CD8-positive, alpha-beta memory T cell (primary cell): ENCODE measurements around the gene NEDD4L. TPM values are rescaled to one million over a fixed set of nuclear protein-coding genes. Genes with fewer than 3 reads are reported as not detected.

Experiments
- CTCF ChIA-PET: fragments of 350-600 bp; sonication (Branson Sonifier 250); formaldehyde crosslinking; loops from one replicate; lab custom pipeline; 2021; ENCODE audit warnings: antibody characterized with exemption; lab: Charles Lee
- POLR2A ChIA-PET: fragments of 350-600 bp; sonication (Branson Sonifier 250); formaldehyde crosslinking; loops from one replicate; lab custom pipeline; 2021; ENCODE audit warnings: antibody characterized with exemption; lab: Charles Lee
- DNase-seq, 5 donors: peaks; one replicate each; pipeline versions ENCODE4 v3.0.0 to v3.0.0-alpha.2; 2020 to 2022; ENCODE audit warnings: mixed read lengths in 1 of 5
- H3K27ac ChIP-seq: one replicate; pipeline ENCODE4 v1.7.0; 2013; ENCODE audit warnings: low read depth, mild to moderate bottlenecking, low read length, moderate library complexity
- H3K27me3 ChIP-seq: 2 replicates; pipeline ENCODE4 v1.7.0; 2013; ENCODE audit warnings: low read length, mild to moderate bottlenecking; ENCODE audit not compliant: insufficient read depth, poor library complexity, severe bottlenecking
- H3K36me3 ChIP-seq: 2 replicates; pipeline ENCODE4 v1.7.0; 2013; ENCODE audit warnings: mild to moderate bottlenecking, low read length, moderate library complexity; ENCODE audit not compliant: insufficient read depth
- H3K4me1 ChIP-seq: 2 replicates; pipeline ENCODE4 v1.7.0; 2013; ENCODE audit warnings: mild to moderate bottlenecking, low read length, moderate library complexity; ENCODE audit not compliant: insufficient read depth
- H3K4me3 ChIP-seq: 2 replicates; pipeline ENCODE4 v1.7.0; 2013; ENCODE audit warnings: mild to moderate bottlenecking, low read length
- H3K9me3 ChIP-seq: 2 replicates; pipeline ENCODE4 v1.7.0; 2013; ENCODE audit warnings: mild to moderate bottlenecking, low read length
- H3K27ac Mint-ChIP-seq, 8 donors: one replicate each; pipeline ENCODE4 v1.8.0; 2020 to 2021; ENCODE audit warnings: mixed read lengths in 8 of 8, mild to moderate bottlenecking in 6 of 8, inconsistent platforms in 3 of 8, moderate library complexity in 3 of 8
- H3K27me3 Mint-ChIP-seq, 2 donors: one replicate each; pipeline ENCODE4 v1.8.0; 2020 to 2021; ENCODE audit warnings: mixed read lengths in 2 of 2, mild to moderate bottlenecking in 1 of 2, moderate library complexity in 1 of 2
- H3K36me3 Mint-ChIP-seq, 3 donors: one replicate each; pipeline ENCODE4 v1.8.0; 2020 to 2021; ENCODE audit warnings: mixed read lengths in 3 of 3, inconsistent platforms in 1 of 3, mild to moderate bottlenecking in 1 of 3
- H3K4me1 Mint-ChIP-seq, 3 donors: one replicate each; pipeline ENCODE4 v1.8.0; 2020 to 2021; ENCODE audit warnings: mixed read lengths in 3 of 3, inconsistent platforms in 1 of 3, mild to moderate bottlenecking in 1 of 3
- H3K4me3 Mint-ChIP-seq, 7 donors: one replicate each; pipeline ENCODE4 v1.8.0; 2020 to 2021; ENCODE audit warnings: mixed read lengths in 7 of 7, mild to moderate bottlenecking in 6 of 7, moderate library complexity in 4 of 7, inconsistent platforms in 2 of 7
- H3K9me3 Mint-ChIP-seq, 5 donors: one replicate each; pipeline ENCODE4 v1.8.0; 2020 to 2022; ENCODE audit warnings: mixed read lengths in 5 of 5, mild to moderate bottlenecking in 3 of 5, moderate library complexity in 2 of 5, inconsistent platforms in 1 of 5
- polyA plus RNA-seq: library from polyadenylated mRNA; unstranded; fragments of 300-500 nt; fragmentation: Illumina TruSeq; gene quantifications from one replicate; pipeline ENCODE4 v1.2.3, GENCODE V29; 2021
- total RNA-seq, 2 experiments: library from RNA; stranded (reverse); gene quantifications; one replicate each; pipeline ENCODE4 v1.2.3, GENCODE V29; 2021

The NEDD4L gene
- total and polyA plus RNA-seq, 3 experiments from 2014 or later = 1.4 to 4.1 (median 3.0) TPM

DNA sequence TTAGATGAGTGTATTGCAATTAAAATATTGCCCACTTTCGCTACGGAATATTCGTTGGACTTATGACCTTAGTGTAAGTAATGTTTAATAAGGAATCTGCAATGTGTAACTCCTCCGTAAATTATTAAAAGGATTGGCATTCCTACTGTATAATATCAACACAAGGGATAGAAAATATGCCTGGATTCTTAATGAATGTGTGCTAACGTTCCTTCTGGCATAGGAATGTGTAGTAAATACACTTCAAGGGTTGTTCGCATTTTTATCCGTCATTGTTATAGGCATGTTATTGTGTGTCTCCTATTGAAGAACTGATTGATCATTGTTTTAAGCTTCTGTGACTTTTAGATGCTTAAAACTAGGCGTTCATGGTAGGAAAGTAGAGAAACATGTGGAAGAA lies 134.5 kb downstream of the NEDD4L start:
- Mint-ChIP-seq H3K27ac (no peak overlapping the region), H3K27me3 (peaks cover 7 to 16% of the 10 kb centered on the region in 2 donors), H3K36me3 (no peaks in the 10 kb centered on the region), H3K4me1 (no peaks in the 10 kb centered on the region), H3K9me3 (no peaks in the 10 kb centered on the region), H3K4me3 (no peak overlapping the region)
- Histone ChIP-seq H3K4me1 (no peaks in the 10 kb centered on the region), H3K36me3 (no peaks in the 10 kb centered on the region), H3K27ac (no peak overlapping the region), H3K9me3 (no peaks in the 10 kb centered on the region), H3K27me3 (no peaks in the 10 kb centered on the region), H3K4me3 (no peak overlapping the region)
- no peak for DNase-seq
- POLR2A ChIA-PET = no interaction called here
- CTCF ChIA-PET = no interaction called here

DNA sequence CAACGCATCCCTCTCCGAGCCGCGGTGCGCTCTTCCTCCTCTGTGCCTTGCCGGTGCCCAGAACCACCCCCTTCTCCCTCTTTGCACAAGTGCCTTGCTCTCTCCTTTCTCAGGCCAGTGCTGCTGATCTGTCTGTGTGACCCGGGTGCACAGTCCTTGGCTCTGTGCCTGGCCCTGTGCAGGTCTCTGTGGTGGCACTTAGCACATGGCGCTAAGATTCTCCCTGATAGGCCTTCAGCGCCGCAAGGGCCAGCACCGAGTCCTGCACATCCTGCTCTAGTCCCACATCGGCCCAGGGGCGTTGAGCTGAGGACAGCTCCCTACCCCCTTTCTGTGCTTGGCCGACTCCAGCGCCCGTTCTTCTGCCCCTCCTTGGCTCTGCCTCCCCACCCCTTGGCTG lies 136.1 kb downstream of the NEDD4L start:
- ChIA-PET CTCF (interaction anchor here (1.0 kb wide), 1 partner anchor 8 kb away, joined by 3 read pairs; no protein-coding TSS in a partner anchor), POLR2A (no interaction called here)
- no peaks in the 10 kb centered on the region for H3K36me3 Mint-ChIP-seq
- H3K27ac ChIP-seq = no peak overlapping the region
- H3K27me3 Mint-ChIP-seq = peaks cover 7 to 16% of the 10 kb centered on the region in 2 donors
- H3K9me3 Mint-ChIP-seq = no peaks in the 10 kb centered on the region
- no peak overlapping the region for H3K27ac Mint-ChIP-seq
- H3K36me3 ChIP-seq = no peaks in the 10 kb centered on the region
- H3K9me3 ChIP-seq = no peaks in the 10 kb centered on the region
- H3K4me3 Mint-ChIP-seq = no peak overlapping the region
- no peaks in the 10 kb centered on the region for H3K4me1 ChIP-seq
- no peak for DNase-seq
- H3K4me3 ChIP-seq = no peak overlapping the region
- H3K27me3 ChIP-seq = no peaks in the 10 kb centered on the region
- no peaks in the 10 kb centered on the region for H3K4me1 Mint-ChIP-seq

DNA sequence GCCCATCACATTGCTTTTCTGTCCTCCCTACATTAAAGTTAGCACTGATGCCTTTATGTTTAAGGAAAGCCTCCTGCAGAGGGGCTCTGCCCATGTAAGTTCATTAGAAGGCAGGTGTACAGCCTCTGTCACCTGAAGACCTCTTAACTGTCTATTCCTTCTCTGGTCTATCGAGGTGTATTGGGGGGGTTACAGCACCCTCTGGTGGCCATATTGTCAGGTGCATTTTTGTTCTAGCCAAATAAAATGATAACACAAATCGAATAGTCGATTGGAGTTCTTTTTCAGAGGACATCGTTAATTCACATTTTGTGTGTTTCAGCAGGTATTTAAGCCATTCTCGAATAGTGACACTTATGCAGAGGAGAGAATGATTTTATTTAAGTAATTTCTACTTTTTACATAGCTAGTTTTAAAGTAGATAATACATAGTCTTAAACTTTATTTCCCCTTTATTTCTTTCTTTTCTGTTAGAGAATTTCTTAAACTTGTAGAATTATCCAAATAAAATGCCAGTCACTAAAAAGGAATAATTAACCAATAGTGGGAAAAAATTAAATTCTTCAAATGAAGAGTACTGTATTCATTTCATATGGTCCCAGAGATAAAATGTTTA lies 136.8 kb downstream of the NEDD4L start:
- H3K36me3 ChIP-seq = no peaks in the 10 kb centered on the region
- no peak overlapping the region for H3K27ac ChIP-seq
- H3K4me1 Mint-ChIP-seq = no peaks in the 10 kb centered on the region
- H3K27me3 Mint-ChIP-seq = peaks cover 8 to 16% of the 10 kb centered on the region in 2 donors
- no peaks in the 10 kb centered on the region for H3K9me3 ChIP-seq
- H3K4me3 Mint-ChIP-seq = no peak overlapping the region
- CTCF ChIA-PET = interaction anchor here (0.9 to 1.4 kb wide), 3 partner anchors 11 to 137 kb away, joined by 3 to 5 read pairs (median 3); partner anchors contain the start of gene NEDD4L
- no peaks in the 10 kb centered on the region for H3K27me3 ChIP-seq
- no peaks in the 10 kb centered on the region for H3K4me1 ChIP-seq
- DNase-seq = peak; percentile 24 to 54 (median 39)
- H3K27ac Mint-ChIP-seq = no peak overlapping the region
- no peaks in the 10 kb centered on the region for H3K36me3 Mint-ChIP-seq
- no peaks in the 10 kb centered on the region for H3K9me3 Mint-ChIP-seq
- POLR2A ChIA-PET = no interaction called here
- H3K4me3 ChIP-seq = no peak overlapping the region

DNA sequence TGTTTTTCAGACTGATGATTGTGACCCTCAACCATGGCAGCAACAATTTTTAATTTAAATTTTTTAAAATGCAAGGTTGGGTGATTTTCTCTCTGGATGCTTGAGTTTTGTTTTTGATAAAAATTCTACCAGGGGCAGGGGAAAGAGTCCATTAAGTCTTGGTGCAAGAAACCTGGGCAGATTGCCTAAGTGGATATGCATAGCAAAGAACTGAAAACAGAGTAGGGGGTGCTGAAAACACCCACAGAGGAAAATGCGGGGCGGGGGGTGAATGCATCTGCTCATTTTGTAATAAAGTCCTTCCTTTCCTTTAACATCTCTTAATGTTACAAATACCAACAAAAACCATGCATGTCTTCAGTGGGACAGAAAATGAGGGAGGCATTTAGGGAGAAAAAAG lies 138.0 kb downstream of the NEDD4L start:
- no peak overlapping the region for H3K27ac Mint-ChIP-seq
- no peak overlapping the region for H3K4me3 Mint-ChIP-seq
- POLR2A ChIA-PET = no interaction called here
- Histone ChIP-seq H3K27ac (no peak overlapping the region), H3K4me3 (no peak overlapping the region), H3K4me1 (no peaks in the 10 kb centered on the region), H3K36me3 (no peaks in the 10 kb centered on the region), H3K9me3 (no peaks in the 10 kb centered on the region), H3K27me3 (no peaks in the 10 kb centered on the region)
- no peaks in the 10 kb centered on the region for H3K36me3 Mint-ChIP-seq
- H3K4me1 Mint-ChIP-seq = no peaks in the 10 kb centered on the region
- H3K9me3 Mint-ChIP-seq = no peaks in the 10 kb centered on the region
- no peak for DNase-seq
- H3K27me3 Mint-ChIP-seq = peaks cover 9 to 16% of the 10 kb centered on the region in 2 donors
- CTCF ChIA-PET = interaction anchor here (1.4 kb wide), 1 partner anchor 10 kb away, joined by 5 read pairs; no protein-coding TSS in a partner anchor

DNA sequence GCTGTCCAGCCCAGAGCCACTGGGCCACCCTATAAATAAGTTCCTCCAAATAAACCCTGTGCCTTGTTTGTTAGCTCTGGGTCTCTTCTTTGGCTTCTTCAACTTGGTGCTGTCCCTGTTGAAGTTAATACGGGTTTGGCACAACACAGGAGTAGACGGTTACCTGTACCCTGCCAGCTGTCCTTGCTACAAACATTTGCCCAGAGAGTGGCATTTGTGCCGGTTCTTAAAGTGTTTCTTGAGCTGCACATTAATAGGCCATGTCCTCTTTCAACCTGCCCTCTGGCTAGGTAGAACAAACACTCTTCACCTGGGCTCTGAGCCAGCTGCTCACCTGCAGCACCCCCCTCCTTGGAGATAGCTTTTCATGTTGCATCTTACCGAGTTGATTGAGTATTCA lies 139.2 kb downstream of the NEDD4L start:
- Mint-ChIP-seq H3K4me3 (no peak overlapping the region), H3K9me3 (no peaks in the 10 kb centered on the region), H3K27ac (no peak overlapping the region), H3K36me3 (no peaks in the 10 kb centered on the region), H3K4me1 (no peaks in the 10 kb centered on the region), H3K27me3 (peaks cover 11 to 19% of the 10 kb centered on the region in 2 donors)
- no peaks in the 10 kb centered on the region for H3K36me3 ChIP-seq
- H3K4me1 ChIP-seq = no peaks in the 10 kb centered on the region
- POLR2A ChIA-PET = no interaction called here
- DNase-seq = no peak
- H3K4me3 ChIP-seq = no peak overlapping the region
- no peaks in the 10 kb centered on the region for H3K27me3 ChIP-seq
- no peak overlapping the region for H3K27ac ChIP-seq
- CTCF ChIA-PET = no interaction called here
- no peaks in the 10 kb centered on the region for H3K9me3 ChIP-seq

DNA sequence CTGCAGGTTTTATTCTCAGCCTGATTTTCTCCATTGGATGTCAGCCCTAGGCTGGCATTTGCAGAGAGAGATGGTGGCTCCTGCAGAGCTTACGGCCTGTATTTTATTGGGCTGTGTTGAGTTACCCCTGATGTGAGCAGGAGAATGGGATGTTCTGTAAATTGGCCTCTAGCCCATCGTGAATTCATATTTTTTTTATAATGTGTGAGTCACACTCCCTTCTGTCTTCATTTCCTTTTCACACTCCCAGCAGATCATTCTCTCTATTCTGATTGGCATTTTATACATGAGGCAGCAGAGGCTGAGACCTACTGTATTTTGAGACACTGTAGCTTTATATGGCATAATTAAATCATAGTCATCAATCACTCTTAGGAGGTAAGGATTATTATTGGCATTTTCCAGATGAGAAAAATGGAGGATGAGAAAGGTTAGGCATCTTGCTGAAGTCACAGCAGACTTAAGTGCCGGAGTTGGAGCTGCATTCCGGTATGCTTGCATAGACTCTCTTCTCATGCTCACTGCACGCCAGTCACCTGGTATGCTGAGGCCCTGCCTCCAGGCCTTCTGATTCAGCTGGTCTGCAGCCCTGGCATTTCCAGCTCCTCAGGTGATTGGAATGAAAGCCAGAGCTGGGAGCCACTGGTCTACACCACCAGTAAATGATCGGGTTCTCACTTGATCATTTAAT lies 142.4 kb downstream of the NEDD4L start:
- no peak overlapping the region for H3K27ac Mint-ChIP-seq
- no peak overlapping the region for H3K4me3 Mint-ChIP-seq
- peaks cover 8 to 18% of the 10 kb centered on the region in 2 donors for H3K27me3 Mint-ChIP-seq
- H3K27me3 ChIP-seq = no peaks in the 10 kb centered on the region
- H3K4me1 ChIP-seq = no peaks in the 10 kb centered on the region
- DNase-seq = no peak
- H3K9me3 ChIP-seq = no peaks in the 10 kb centered on the region
- POLR2A ChIA-PET = no interaction called here
- H3K36me3 ChIP-seq = no peaks in the 10 kb centered on the region
- no peak overlapping the region for H3K27ac ChIP-seq
- H3K4me3 ChIP-seq = no peak overlapping the region
- CTCF ChIA-PET = no interaction called here
- no peaks in the 10 kb centered on the region for H3K9me3 Mint-ChIP-seq
- H3K4me1 Mint-ChIP-seq = no peaks in the 10 kb centered on the region
- no peaks in the 10 kb centered on the region for H3K36me3 Mint-ChIP-seq

DNA sequence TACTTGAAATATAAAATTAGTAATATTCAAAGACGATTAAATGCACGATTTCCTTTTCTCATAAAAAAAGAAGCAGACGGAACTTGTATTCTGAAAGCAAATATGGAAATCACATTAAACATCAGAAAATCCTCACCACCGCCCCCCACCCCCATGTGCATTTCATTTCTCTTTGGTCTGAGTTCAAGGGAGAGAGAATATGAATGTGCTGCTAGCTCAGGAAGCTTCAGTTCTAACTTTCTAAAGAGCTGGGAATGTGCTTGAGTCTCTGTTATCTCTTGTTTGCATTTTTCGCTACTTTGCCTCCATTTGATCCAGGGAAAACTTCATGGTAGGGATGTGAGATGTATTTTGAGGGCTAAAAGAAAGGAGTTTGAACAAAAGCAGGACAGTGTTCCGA lies 143.6 kb downstream of the NEDD4L start:
- ChIA-PET POLR2A (no interaction called here), CTCF (no interaction called here)
- H3K9me3 ChIP-seq = no peaks in the 10 kb centered on the region
- H3K4me1 ChIP-seq = no peaks in the 10 kb centered on the region
- H3K27ac ChIP-seq = no peak overlapping the region
- Mint-ChIP-seq H3K4me3 (no peak overlapping the region), H3K27me3 (peaks cover 8 to 23% of the 10 kb centered on the region in 2 donors), H3K36me3 (no peaks in the 10 kb centered on the region), H3K27ac (no peak overlapping the region), H3K9me3 (no peaks in the 10 kb centered on the region), H3K4me1 (no peaks in the 10 kb centered on the region)
- H3K4me3 ChIP-seq = no peak overlapping the region
- no peak for DNase-seq
- H3K36me3 ChIP-seq = no peaks in the 10 kb centered on the region
- no peaks in the 10 kb centered on the region for H3K27me3 ChIP-seq

DNA sequence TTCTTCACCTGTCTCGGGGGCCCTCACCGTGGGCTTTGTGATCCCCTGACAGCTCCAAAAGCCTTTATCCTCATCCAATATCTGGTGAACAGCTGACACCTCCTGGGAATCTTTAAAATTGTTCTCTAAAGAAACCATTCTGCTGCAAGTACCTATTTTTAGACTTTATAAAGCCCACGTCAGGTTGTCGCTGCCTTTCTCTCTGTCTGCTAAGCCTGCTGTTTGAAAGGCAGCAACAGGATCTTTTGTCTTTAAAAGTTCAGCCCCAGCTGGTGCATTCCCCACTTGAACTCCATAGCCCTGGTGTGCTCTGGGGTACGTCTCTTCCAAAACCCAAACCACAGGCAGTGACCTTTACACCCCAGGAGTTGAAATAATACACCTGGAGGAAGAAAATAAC lies 145.0 kb downstream of the NEDD4L start:
- Mint-ChIP-seq H3K4me3 (no peak overlapping the region), H3K4me1 (no peaks in the 10 kb centered on the region), H3K9me3 (no peaks in the 10 kb centered on the region), H3K27ac (no peak overlapping the region), H3K27me3 (peaks cover 10 to 37% of the 10 kb centered on the region in 2 donors), H3K36me3 (no peaks in the 10 kb centered on the region)
- Histone ChIP-seq H3K4me3 (no peak overlapping the region), H3K36me3 (no peaks in the 10 kb centered on the region), H3K27ac (no peak overlapping the region), H3K4me1 (no peaks in the 10 kb centered on the region), H3K27me3 (no peaks in the 10 kb centered on the region), H3K9me3 (no peaks in the 10 kb centered on the region)
- POLR2A ChIA-PET = no interaction called here
- DNase-seq = no peak
- CTCF ChIA-PET = interaction anchor here (1.4 kb wide), 1 partner anchor 9 kb away, joined by 3 read pairs; no protein-coding TSS in a partner anchor
